Ureter (tissue), 1 donor: Measurements from ENCODE around the gene ALDH1L2. TPM values are rescaled to one million over a fixed set of nuclear protein-coding genes. Genes with fewer than 3 reads are reported as not detected.

Experiments used
- DNase-seq: peaks from one replicate; pipeline ENCODE4 v3.0.0-alpha.2; 2020; ENCODE audit warnings: low spot score
- total RNA-seq: library from RNA; stranded (reverse); gene quantifications from one replicate; pipeline ENCODE4 v1.2.4, GENCODE V29; 2023
- donor health status: DM: yes; HTN: yes; CAD: no.

Gene ALDH1L2
- total RNA-seq, 1 donor from 2014 or later: 19.1 TPM

DNA sequence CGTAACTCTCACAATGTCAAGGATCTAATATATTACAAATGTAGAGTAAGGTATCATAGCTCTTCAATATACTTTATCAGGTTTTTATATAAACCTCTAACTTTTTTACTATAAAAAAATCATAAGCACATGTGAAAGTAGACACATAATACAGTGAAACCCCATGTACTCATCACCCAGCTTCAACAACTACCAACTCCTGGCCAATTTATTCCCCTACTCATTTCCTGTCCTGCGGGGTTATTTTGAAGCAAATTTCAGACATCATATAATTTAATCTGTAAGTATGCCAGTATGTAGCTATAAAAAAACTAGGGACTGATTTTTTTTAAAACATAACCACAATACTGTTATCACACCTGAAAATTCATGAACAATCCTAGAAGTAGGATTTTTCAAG is 50.4 kb downstream of the ALDH1L2 start:
- DNase-seq: no peak

DNA sequence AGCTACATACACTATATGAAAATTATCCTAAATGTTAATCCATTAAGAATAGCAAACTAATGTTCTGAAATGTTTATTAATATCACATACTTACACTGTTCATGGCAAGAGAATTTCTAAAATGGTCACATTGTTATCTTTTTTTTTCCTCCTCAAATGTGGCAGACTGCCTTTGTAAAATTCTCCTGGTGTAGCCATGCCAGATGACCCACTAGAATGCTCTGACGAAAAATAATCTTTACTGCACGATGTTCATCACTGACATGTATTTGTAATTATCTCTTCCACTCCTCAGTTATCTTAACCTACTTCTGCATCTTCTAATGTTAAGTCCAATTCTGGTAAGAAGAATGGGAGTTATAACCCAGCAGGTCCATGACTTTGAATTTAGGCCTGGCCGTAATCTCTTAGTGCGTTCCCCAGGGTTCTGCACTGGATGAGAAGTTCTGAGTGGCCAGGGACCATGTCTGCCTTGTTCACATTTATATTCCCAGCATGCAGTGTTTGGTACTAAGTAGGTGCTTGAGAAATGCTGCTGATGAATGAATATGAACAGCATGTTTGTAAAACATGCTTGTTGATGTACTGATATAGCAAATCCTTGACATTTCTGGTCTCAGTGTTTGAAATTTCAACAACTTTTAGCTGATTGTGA is 51.4 kb downstream of the ALDH1L2 start:
- DNase-seq: no peak

DNA sequence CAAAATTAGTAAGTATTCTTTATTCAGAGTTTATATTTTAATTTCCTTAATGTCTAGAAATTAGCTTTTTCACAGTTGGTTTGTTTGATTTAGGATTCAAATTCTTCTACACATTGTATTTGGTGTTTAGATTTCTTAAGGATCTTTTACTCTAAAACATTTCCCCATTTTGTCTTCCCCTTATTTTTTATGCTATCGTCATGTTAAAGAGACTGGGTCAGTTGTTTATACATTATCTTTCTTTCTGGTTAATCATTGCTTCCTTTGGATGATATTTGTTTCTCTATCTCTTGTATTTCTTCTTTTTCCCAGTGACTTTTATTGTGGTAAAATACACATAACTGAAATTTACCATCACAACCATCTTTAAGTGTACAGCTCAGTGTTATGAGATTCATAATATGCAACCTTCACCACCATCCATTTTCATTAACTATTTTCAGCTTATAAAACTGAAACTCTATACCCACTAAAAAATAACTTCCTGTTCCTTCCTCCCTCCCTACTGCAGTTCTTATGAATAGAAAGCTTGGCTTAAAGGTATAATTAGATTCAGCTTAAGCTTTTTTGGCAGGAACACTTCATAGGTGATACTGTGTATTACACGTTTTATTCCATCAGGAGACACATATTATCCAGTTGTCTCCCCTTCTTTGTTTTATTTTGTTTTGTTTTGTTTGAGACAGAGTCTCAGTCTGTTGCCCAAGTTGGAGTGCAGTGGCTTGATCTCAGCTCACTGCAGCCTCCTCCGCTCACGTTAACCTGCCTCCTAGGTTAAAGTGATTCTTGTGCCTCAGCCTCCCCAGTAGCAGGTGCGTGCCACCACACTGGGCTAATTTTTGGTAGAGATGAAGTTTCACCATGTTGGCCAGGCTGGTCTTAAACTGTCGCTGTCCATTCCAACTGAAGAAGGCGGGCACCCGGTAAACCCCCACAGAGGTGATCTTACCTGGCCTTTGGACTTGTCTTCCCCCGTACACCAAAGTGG is 53.1 kb downstream of the ALDH1L2 start:
- no peak for DNase-seq

DNA sequence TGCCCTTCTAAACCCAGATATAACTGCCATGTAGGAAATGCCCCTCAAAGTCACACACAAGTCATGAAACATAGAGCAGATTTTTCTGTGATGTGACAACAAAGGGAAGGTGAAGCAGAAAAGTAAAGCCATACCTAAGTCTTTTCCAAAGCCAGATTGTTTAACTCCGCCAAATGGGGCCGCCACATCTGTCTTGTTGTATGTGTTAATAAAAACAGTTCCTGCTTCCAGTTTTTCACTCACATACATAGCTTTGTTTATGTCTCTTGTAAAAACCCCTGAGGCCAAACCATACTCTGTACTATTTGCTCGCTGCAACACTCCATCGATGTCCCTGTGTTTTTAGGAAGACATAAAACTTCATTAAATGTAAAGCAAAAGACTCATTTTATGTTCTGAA is 57.8 kb downstream of the ALDH1L2 start:
- DNase-seq: no peak

DNA sequence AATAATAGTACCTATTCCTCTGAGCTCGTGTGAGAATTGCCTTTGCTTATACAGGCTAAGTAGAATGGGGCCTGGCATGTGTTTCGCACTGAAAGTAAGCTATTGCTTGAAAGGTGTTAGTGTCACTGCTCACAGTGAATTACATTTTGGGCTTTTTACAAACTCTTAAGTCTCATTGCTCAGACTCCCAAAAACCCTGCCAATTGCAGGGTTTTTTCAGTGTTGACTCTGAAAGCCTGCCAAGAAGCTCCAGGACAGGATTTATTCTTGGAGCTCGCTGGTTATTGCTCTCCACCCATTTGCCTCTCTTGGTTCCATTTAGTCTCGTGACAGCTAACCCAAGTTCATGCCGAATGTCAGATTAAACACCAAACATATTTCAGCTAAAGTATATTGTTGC is 58.4 kb downstream of the ALDH1L2 start:
- peak; percentile 55 for DNase-seq

DNA sequence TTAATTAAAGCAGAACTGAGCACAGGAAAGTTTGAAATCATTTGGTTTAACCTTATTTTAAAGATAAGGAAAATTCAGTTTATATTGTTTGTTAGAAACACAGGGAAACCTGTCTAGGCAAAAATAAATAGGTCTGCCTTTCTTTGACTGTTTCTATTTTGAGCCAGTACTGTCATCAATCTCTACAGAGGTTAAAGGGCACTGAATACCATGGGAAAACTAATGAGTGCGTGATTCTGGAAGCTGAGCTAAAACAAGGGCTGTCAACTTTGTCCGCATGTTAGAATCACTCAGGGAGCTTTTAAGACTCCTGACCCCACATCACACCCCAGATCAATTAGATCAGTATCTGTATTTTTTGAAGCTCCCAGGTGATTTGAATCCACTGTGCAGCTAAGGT is 59.3 kb downstream of the ALDH1L2 start:
- DNase-seq: no peak

DNA sequence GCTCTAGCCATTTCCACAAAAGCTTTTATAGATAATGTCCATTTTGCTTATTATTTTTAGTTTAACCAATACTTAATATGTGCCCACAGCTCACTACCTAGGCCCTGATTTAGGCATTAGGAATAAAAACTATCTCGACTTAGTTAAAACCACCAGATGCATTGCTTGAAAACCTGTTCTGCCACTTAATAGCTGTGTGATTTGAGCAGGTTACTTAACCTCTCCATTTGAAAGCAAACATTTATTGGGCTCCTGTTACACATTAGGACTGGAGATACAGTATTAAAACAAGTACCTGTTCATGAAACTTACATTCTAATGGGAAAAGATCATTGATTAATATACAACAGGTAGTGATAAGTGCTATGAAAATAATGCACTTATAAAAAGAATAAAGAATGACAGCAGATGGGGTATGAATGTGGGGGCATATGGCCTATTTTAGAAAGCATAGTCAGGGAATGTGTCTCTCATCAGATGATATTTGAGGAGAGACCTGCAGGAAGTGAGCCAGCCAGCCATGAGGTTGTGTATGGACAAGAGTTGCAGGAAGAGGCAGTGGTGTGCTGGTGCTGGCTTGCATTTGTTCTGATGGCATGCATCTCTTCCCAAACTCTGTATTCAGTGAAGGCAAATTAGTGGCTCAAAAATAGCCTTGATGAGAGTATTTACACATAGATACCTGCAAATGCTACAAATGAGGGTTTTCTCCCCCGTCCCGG is 63.9 kb downstream of the ALDH1L2 start:
- peak; percentile 40 for DNase-seq

DNA sequence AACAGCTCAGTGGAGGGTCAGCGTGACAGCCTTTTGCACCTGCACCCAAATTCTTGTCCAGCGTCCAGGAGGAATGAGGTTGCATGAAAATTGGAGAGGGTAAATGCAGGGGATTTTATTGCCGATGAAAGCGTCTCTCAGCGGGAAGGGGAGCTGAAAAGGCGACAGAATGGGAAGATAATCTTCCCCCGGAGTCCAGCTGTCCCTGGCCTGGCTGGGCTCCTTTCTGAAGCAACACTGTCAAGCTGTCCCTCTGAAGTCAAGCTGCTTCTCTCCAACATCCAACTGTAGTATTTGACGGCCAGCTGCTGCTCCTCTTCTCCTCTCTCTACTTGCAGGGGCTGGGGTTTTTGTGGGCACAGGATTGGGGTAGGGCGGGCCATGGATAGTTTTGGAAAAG is 65.5 kb downstream of the ALDH1L2 start:
- no peak for DNase-seq

DNA sequence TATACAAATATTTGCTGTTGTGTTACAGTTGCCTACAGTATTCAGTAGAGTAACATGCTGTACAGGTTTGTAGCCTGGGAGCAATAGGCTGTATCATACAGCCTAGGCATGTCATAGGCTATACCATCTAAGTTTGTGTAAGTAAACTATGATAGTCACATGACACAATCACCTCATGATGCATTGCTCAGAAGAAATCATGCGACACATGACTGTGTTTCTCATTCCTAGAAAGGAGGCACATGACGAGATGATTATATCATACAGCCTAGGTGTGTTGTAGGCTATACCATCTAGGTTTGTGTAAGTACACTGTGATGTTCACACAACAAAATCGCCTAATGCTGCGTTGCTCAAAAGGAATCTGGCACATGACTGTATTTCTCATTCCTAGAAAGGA is 66.2 kb downstream of the ALDH1L2 start:
- no peak for DNase-seq

DNA sequence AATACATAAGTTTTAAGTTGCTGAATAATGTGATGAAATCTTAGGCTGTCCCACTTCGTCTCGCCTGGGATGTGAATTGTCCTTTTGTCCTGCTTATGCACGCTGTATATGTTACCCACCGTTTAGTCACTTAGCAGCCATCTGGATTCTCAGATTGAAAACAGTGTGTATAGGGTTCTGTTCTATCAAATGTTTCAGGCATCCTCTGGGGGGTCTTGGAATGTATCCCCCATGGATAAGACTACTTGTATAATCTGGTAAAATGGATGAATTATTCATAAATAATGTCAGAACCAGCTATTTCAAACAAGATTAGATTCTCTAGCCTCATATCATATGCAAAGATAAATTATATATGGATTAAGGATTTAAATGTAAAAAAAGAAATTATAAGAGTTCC is 68.7 kb downstream of the ALDH1L2 start:
- DNase-seq: no peak

DNA sequence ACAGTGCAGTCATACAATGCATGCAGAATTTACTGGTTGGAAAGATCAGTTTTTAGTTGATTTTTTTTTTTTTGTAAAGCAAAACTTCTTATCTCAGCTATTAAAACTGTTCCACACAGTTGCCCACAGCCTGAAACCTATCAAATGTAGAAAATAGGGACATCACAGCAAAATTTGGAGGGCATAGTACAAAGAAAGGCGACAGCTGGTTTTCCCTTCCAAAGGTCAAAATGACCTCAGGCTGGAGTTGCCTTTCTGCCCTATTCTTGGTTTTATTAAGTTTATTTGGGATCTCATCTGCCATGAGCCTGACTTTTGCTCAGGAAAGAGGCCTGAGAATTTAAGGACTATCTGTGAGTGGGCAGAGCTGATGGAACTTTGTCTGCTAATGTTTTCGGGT is 69.7 kb downstream of the ALDH1L2 start:
- no peak for DNase-seq

DNA sequence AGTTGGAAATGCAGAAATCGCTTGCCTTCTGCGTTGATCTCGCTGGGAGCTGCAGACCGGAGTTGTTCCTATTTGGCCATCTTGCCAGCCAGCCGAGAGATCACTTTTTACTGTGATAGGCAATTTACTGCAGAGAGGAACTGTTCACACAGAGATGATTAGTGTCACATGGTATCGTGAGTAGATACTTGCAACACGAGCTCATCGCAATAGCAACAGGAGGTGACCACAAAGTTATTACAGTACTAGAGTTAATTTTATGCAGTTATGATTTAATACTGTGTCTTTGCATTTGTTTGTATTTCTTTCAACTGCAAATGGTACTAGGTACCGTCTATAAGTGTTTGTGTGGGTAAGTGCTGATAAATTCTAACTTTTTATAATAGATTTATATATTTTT is 70.4 kb downstream of the ALDH1L2 start:
- DNase-seq: no peak

DNA sequence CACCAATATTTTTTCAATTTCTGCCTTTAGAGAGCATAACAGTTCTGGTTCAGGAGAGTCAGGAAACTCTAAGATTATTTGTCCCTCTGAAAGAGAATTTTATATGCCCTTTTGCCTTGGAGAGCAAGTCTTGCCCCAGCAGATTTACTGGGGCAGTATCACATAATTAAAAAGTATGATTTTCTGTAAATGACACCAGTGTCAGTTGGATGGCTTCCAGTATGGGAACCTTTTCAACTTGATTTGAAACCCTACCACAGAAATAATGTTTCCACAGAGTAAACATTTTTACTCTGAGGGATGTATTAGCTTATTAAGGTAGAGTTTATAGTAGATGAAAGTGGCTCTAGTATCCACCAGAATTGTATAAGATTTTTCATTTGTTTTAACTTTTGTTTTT is 82.8 kb downstream of the ALDH1L2 start:
- no peak for DNase-seq

DNA sequence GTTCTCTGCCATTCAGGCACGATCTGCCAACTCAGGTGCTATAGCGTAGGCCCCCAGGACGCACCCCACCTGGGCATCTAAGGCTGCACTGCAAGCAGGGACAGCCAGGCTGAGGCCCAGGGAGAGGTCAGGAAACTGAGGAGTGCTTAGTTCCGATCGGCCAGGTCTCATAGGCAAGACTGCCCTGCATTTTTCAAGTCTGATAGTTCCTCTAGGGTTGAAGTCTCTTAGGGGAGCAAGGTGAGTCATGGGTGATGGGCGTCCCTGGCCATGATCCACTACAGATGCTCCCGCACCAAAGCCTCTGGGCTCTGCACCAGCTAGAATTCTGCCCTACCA is 84.9 kb downstream of the ALDH1L2 start:
- no peak for DNase-seq

DNA sequence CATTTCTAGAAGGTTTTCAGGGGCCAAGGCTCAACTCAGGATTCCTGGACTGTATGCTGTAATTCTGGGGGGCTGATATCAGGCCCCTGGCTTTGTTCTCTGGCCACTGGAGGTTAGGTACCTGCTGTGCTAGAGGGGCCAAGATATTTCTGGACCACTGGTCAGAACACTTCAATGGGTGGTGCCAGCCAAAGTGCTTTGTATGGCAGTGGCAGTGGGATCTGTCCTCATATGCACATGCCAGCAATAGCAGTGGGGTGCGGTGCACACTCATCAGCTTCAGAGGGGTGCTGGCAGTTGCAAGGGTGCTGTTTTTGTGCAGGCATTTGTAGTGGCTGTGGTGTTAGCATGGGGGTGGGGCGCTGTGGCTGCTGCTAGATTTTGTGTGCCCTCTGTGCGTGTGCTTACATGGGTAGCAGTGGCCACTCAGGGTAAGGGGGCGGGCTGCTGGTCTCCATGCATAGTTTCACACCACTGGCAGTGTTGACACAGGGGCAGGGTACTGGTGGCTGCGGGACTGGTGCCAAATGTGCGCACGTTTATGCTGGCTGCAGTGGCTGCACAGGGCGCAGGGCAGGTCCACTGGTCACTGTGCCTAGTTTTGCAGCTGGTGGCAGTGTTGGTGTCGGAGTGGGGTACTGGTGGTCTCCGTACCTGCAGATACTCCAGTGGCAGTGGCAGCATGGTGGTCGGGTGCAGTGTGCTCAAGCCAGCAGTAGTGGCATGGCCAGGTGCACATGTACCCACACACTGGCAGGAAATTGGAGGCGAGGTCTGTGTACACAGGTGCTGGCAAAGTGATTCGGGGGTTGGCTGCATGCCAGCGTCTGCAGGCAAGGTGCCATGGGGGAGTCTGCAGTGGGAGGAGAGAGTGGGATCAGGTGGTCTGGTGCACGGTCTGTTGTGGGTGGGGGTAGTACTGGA is 85.6 kb downstream of the ALDH1L2 start:
- DNase-seq: no peak

DNA sequence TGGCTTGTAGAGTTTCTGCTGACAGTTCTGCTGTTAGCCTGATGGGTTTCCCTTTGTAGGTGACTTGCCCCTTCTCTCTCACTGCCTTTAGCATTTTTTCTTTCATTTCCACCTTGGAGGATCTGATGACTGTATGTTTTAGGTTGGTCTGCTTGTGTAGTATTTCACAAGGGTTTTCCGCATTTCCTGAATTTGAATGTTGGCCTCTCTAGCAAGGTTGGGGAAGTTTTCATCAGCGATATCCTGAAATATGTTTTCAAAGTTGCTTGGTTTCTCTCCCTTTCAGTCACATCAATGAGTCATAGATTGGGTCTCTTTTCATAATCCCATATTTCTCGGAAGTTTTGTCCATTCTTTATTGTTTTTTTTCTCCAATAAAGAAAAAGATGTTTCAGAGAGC is 86.7 kb downstream of the ALDH1L2 start:
- DNase-seq: no peak

DNA sequence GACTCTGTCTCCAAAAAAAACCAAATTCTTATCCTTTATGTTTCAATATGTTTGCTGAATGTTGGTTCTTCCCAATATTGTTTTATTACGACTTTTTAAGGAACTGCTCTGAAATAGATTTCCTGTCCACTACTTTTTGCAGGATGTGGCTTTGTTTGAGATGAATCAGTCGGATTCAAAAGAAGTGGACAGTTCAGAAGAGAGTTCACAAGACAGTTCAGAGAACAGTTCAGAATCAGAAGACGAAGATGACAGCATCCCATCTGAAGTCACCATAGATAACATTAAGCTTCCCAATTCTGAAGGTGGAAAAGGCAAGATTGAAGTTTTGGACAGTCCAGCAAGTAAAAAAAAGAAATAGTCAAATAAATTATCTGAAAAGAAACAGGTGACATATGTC is 89.9 kb downstream of the ALDH1L2 start:
- no peak for DNase-seq

DNA sequence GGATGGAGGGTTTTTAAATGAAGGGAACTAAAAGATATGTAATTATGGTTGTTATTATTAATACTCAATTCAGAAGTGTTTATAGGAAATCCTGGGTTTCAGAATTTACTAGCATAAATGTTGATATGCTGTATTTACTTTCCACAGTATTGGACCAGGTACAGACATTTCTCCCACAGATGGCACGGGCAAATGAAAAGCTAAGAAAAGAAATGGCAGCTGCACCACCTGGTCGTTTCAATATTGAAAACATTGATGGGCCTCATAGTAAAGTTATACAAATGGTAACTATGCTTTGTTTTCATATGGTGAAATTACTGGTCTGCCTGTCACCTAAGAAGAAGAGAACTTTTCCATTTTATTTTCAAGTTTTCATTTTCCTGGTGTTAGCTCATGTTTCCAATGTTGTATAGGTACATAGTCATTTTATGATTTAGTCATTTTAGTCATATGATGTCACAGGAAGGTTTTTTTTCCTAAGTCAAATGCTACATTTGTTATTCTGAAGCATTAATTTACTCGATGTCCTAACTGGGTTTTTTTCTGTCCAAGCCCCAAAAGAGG is 92.6 kb downstream of the ALDH1L2 start:
- no peak for DNase-seq

DNA sequence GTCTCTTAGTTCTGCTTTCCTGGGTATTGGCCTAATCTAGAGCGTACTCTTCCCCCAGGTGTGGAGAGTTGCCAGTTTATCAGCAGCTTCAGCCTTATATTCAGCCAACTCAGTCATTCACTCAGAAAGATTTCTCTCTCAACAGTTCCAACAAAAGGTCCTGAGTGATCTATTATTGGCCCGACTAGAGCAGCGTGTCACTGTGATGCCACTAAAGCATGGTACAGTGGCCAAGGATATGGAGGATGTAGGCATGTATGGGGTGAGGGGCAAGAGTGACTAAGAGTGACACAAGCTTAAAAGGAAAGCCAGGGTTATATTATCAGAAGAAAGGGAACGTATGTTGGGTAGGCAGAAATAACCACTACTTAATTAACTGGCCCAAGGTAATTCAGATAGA is 93.3 kb downstream of the ALDH1L2 start:
- no peak for DNase-seq

DNA sequence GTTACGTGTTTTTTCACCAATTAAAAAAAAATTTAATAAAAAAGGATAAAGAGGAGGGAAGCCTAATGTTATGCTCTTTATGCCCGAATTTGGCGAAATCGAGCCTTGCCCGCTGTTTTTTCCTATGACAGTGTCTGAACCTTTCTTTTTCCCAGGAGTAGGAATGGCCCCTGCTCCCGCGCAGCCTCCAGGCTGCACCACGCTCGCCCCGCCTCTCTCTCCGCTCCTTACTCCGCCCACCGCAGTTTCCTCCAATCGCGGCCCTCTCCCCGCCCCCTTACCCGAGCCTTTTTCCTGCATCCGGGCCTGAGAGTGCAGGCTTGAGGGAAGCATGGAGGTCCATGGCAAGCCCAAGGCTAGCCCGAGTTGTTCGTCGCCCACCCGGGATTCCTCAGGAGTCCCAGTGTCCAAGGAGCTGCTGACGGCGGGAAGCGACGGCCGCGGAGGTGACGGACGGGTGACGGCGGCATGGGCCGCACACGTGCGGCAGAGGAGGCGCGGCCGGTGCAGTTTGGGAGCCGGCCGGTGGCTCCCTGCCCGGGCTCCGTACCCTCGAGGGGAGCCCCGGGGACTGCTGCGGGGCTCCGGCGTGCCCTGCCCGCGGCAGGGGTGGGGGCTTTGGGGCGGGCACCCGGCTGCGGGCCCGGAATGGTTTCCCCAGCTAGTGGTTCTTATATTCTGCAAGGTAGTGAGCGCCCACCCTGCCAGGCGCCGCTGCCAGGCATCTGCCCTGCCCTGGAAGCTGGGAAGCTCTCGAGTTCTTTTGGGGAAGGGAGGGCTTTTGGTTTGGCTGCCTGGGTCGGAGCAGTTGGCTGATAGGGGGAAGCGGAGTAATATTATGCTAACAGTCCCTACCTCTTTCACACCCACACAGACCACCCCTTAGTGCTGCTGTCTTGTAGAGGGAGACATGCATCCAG is 98.0 kb downstream of the ALDH1L2 start, which contains the start of gene NOPCHAP1:
TSS of gene NOPCHAP1 (plus strand) at position 295 of the 920 bp plus-strand sequence. CDS start at position 332, 37 bp downstream.
- peak; percentile 94 for DNase-seq
